ENCODE results near the gene CRHR1.

Gene CRHR1

DNA sequence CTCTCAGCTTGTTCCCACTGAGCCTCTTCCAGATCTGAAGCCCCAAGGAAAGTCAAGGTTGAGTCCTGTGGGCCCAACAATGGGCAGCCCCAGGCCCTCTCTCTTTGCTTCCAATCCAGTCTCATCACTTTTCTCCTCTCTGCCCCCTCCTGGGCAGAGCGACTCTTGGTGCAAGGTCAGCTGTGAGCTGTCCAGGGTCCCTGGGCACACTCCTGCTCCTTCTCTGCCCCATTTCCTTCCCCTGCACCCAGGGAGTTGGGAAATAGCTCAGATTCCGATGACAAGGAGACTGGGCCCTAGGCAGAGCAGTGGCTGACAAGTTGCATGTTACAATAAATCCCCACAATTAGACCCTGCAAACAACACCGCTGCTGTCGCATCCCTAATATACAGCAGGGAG, 16.1 kb upstream of the CRHR1 start:
- DNase-seq (ENCODE audit: low read depth, low spot score): no peak
- CTCF ChIA-PET: interaction anchor here (1.2 kb wide), 1 partner anchor 48 kb away, joined by 3 read pairs; no protein-coding TSS in a partner anchor

DNA sequence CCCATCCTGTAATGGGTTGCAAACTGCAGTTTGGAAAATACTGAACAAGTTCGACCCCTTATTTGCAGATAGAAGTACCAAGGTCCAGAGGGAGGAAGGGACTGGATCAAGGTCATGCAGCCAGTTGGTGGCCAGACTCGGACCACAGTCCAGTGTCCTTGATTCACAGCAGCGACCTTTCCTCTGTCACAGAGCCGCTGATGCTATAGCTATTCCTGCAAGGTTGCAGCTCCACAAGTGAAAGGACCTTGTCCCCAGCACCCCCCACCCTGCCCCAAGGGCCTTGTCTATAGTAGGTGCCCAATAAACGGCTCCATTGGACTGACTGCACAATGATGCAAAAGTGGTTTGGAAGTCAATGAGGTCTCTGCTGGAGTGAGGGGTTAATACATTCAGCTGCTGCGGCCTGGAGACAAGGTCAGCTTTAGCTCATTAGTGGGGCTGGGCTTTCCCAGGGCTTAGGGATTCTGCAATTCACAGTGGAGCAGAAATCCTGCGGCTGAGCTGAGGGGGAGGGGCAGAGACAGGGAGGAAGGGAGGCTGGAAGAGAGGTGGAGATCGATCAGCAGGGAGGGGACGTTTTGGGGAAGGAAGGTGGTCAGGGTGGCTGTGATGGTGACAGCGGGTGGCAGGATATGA, 13.4 kb upstream of the CRHR1 start:
- CTCF ChIA-PET: interaction anchor here (0.8 to 1.2 kb wide), 2 partner anchors 15 to 129 kb away, joined by 3 read pairs; no protein-coding TSS in a partner anchor
- no peak for TF ChIP-seq CTCF (IDR thresholded peaks at IDR 0.05; ENCODE audit: insufficient read depth, low read length, missing control alignments)
- no peak for DNase-seq (ENCODE audit: low read depth, low spot score)
- H3K4me3 ChIP-seq (ENCODE audit: low read depth, low read length): no peak overlapping the region
- POLR2A ChIA-PET: no interaction called here

More for the DNA sequence above, 16.1 kb upstream of the CRHR1 start:
- POLR2A ChIA-PET: no interaction called here
- TF ChIP-seq CTCF (IDR thresholded peaks at IDR 0.05; ENCODE audit: insufficient read depth, low read length, missing control alignments): no peak
- H3K4me3 ChIP-seq (ENCODE audit: low read depth, low read length): no peak overlapping the region

GRCh38 chr17:45771271-45771959, 12.7 kb upstream of the CRHR1 start:
- CTCF ChIA-PET: interaction anchor here (0.8 to 1.2 kb wide), 3 partner anchors 14 to 130 kb away, joined by 3 read pairs; no protein-coding TSS in a partner anchor
- no peak for DNase-seq (ENCODE audit: low read depth, low spot score)
- no peak for TF ChIP-seq CTCF (IDR thresholded peaks at IDR 0.05; ENCODE audit: insufficient read depth, low read length, missing control alignments)
- no peak overlapping the region for H3K4me3 ChIP-seq (ENCODE audit: low read depth, low read length)
- POLR2A ChIA-PET: no interaction called here

GRCh38 chr17:45775148-45775547, 9.0 kb upstream of the CRHR1 start:
- no peak for TF ChIP-seq CTCF (IDR thresholded peaks at IDR 0.05; ENCODE audit: insufficient read depth, low read length, missing control alignments)
- POLR2A ChIA-PET: no interaction called here
- no peak for DNase-seq (ENCODE audit: low read depth, low spot score)
- CTCF ChIA-PET: no interaction called here
- no peak overlapping the region for H3K4me3 ChIP-seq (ENCODE audit: low read depth, low read length)

- ChIA-PET CTCF (no interaction called here), POLR2A (no interaction called here)
- no peak overlapping the region for H3K4me3 ChIP-seq (ENCODE audit: low read depth, low read length)
- TF ChIP-seq CTCF (IDR thresholded peaks at IDR 0.05; ENCODE audit: insufficient read depth, low read length, missing control alignments): no peak
- no peak for DNase-seq (ENCODE audit: low read depth, low spot score)
Observed at GRCh38 chr17:45775576-45776011, 8.5 kb upstream of the CRHR1 start.

DNA sequence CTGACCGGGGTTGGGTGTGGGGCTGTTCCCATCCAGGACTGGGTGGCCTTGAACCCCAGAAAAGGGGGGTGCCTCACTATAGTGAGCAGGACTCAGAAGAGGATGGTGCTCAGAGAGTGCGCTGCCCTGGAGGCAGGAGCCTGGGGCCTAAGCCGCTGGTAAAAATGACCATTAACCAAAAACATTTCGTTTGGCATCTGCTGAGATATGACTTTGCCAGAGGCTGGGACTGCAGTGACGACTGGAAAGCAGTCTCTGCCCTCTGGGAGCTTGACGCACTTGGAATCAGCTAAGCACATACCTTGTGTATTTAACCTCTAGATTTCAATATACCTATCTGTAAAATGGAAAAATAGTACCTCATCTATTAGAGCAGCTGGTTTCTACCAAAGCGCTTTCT, 7.2 kb upstream of the CRHR1 start:
- no peak overlapping the region for H3K4me3 ChIP-seq (ENCODE audit: low read depth, low read length)
- DNase-seq (ENCODE audit: low read depth, low spot score): no peak
- ChIA-PET POLR2A (no interaction called here), CTCF (no interaction called here)
- no peak for TF ChIP-seq CTCF (IDR thresholded peaks at IDR 0.05; ENCODE audit: insufficient read depth, low read length, missing control alignments)
